VCaP (cell line): ENCODE measurements around the gene TBCA.

Experiments used
- H3K27ac ChIP-seq: fragments of 450-650 bp; 2 replicates; pipeline ENCODE4 v1.5.1; 2017
- CTCF ChIP-seq: fragments of 450-650 bp; conservative IDR thresholded peaks from 2 replicates; pipeline ENCODE4 v1.5.1; 2017; ENCODE audit warnings: mild to moderate bottlenecking, moderate library complexity

Gene TBCA

GRCh38 chr5:77797136-77797535 lies 21.0 kb upstream of the TBCA start:
- H3K27ac ChIP-seq = no peak overlapping the region
- TF ChIP-seq CTCF = no peak

GRCh38 chr5:77795846-77796245 lies 19.7 kb upstream of the TBCA start:
- no peak for TF ChIP-seq CTCF

GRCh38 chr5:77795268-77795667 lies 19.1 kb upstream of the TBCA start:
- H3K27ac ChIP-seq = no peak overlapping the region
- TF ChIP-seq CTCF = no peak

More at GRCh38 chr5:77795846-77796245, 19.7 kb upstream of the TBCA start:
- no peak overlapping the region for H3K27ac ChIP-seq

- TF ChIP-seq CTCF = no peak
- H3K27ac ChIP-seq = no peak overlapping the region
These were observed 15.8 kb upstream of the TBCA start for GRCh38 chr5:77791926-77792325.

- no peak overlapping the region for H3K27ac ChIP-seq
- TF ChIP-seq CTCF = no peak
These were observed 15.2 kb upstream of the TBCA start for GRCh38 chr5:77791356-77791755.

- TF ChIP-seq CTCF = no peak
- H3K27ac ChIP-seq = no peak overlapping the region
These were observed 9.1 kb upstream of the TBCA start for GRCh38 chr5:77785229-77785628.

- TF ChIP-seq CTCF = no peak
These were observed 8.6 kb upstream of the TBCA start for GRCh38 chr5:77784735-77785134.

GRCh38 chr5:77781076-77781475 lies 4.9 kb upstream of the TBCA start:
- TF ChIP-seq CTCF = no peak

More at GRCh38 chr5:77784735-77785134, 8.6 kb upstream of the TBCA start:
- no peak overlapping the region for H3K27ac ChIP-seq

More at GRCh38 chr5:77781076-77781475, 4.9 kb upstream of the TBCA start:
- H3K27ac ChIP-seq = no peak overlapping the region
